Stimulated activated CD8-positive, alpha-beta memory T cell treated with anti-CD3 and anti-CD28 coated beads, Interleukin-4, amount 100 ng/mL, for 4 hours (primary cell): Measurements from ENCODE around the gene YWHAE.
"Not testable (repeated sequence)": the region's sequence is repeated elsewhere in the genome, so short reads cannot be mapped to it uniquely, and the experiment has no call there.

ENCODE experiments used
- DNase-seq, 2 donors: peaks; one replicate each; pipeline ENCODE4 v3.0.0-alpha.2; 2020; ENCODE audit warnings: low read depth in 2 of 2, low spot score in 1 of 2

YWHAE gene

GRCh38 chr17:1374431-1375177 lies 25.4 kb downstream of the YWHAE start:
- no peak for DNase-seq

- no peak for DNase-seq
Measured at GRCh38 chr17:1373707-1374237, 26.2 kb downstream of the YWHAE start.

DNA sequence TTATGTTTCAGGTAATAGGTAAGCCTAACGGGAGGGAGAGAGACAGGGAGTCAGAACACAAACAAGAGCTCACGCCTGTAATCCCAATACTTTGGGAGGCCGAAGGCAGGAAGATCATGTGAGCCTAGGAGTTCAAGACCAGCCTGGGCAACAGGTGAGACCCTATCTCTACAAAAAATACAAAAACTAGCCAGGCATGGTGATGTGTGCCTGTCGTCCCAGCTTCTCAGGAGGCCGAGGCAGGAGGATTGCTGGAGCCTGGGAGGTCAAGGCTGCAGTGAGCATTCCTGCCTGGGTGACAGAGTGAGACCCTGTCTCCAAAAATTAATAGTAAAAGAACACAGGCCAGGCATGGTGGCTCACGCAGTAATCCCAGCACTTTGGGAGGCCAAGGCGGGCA lies 27.4 kb downstream of the YWHAE start:
- DNase-seq = no peak

DNA sequence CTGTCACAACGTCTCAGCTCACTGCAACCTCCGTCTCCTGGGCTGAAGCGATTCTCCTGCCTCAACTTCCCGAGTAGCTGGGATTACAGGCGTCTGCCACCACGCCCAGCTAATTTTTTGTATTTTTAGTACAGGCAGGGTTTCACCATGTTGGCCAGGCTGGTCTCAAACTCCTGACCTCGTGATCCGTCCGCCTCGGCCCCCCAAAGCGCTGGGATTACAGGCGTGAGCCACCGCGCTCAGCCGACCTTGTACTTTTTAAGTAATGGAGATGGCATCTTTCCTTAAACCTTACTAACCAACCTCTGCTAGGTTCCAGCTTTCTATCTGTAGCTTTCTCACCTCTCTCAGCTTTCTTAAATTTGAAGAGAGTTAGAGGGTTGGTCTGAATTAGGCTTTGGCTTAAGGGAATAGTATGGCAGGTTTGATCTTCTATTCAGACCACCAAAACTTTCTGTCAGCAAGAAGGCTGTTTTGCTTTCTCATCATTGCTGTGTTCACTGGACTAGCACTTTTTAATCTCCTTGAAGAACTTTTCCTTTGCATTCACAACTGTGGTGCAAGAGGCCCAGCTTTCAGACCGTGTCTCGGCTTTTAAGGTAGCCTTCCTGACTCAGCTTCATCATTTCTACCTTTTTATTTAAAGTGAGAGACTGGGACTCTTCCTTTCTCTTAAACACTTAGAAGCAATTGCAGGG lies 28.0 kb downstream of the YWHAE start:
- no peak for DNase-seq

- DNase-seq = no peak
Measured at GRCh38 chr17:1368588-1368987, 31.4 kb downstream of the YWHAE start.

DNA sequence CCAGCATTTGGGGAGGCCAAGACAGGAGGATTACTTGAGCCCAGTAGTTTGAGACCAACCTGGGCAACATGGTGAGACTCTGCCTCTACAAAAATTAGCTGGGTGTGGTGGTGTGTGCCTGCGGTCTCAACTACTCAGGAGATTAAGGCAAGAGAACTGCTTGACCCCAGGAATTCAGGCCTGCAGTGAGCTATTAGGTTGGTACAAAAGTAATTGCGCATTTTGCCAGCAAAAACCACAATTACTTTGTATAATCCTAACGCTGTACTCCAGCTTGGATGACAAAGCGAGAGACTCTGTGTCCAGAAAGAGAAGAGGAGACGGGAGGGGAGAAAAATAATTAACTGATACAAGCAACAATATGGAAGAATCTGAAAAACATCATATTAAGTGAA lies 32.7 kb downstream of the YWHAE start:
- DNase-seq = no peak

GRCh38 chr17:1366234-1366633 lies 33.8 kb downstream of the YWHAE start:
- no peak for DNase-seq

GRCh38 chr17:1365445-1366039 lies 34.5 kb downstream of the YWHAE start:
- peak; percentile 18 to 30 for DNase-seq

GRCh38 chr17:1362964-1363363 lies 37.1 kb downstream of the YWHAE start:
- DNase-seq = no peak

- no peak for DNase-seq
Measured at GRCh38 chr17:1362065-1362848, 37.8 kb downstream of the YWHAE start.

GRCh38 chr17:1360975-1361374 lies 39.0 kb downstream of the YWHAE start:
- no peak for DNase-seq

DNA sequence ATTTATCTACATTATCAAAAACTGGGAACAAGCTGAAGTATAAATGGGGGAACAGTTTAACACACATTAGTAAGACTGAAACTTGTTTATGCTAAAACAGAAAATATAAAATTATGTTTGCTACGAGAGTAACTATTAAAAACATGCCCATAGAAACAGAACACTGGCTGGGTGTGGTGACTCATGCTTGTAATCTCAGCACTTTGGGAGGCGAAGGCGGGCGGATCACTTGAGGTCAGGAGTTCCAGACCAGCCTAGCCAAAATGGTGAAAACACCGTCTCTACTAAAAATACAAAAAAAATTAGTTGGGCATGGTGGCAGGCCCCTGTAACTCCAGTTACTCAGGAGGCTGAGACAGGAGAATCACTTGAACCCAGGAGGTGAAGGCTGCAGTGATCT lies 39.7 kb downstream of the YWHAE start:
- not testable (repeated sequence) for DNase-seq

DNA sequence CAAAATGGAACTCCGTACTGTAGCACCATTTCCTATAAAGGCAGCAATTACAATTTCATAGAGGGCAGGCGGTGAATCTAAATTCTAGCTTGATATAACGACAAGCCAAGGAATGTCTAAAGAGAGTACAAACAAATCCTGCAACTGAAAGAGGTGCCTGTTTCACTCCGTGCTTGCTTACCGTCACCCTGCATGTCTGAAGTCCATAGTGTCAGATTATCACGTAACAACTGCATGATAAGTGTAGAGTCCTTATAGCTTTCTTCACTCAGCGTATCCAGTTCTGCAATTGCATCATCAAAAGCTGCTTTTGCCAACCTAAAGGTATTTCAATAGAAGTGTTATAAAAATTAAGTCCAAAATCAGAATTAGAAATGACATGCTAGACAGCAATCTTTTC lies 46.0 kb downstream of the YWHAE start:
- DNase-seq = no peak

- DNase-seq = not testable (repeated sequence)
Measured at GRCh38 chr17:1352530-1352929, 47.5 kb downstream of the YWHAE start.

GRCh38 chr17:1351971-1352370 lies 48.1 kb downstream of the YWHAE start:
- no peak for DNase-seq

DNA sequence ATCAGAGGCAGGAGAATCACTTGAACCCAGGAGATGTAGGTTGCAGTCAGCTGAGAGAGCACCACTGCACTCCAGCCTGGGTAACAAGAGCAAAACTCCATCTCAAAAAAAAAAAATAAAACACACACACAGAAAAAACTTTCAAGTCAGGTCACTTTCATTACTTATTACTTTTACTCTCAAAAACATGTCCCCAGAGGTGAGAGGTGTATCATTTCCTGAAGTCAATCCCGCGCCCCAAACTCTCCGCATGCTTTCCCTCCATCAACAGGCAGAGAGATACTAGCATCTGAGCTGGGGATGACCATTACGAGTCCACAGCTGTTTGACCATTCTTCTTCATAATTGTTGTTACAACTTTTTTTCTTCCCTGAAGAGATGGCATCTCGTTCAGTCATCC lies 48.7 kb downstream of the YWHAE start:
- DNase-seq = no peak

- DNase-seq = no peak
Measured at GRCh38 chr17:1347589-1348323, 52.3 kb downstream of the YWHAE start.

GRCh38 chr17:1344521-1344920 lies 55.5 kb downstream of the YWHAE start:
- DNase-seq = no peak

GRCh38 chr17:1343554-1343953 lies 56.5 kb downstream of the YWHAE start:
- no peak for DNase-seq

- no peak for DNase-seq
Measured at GRCh38 chr17:1340371-1340770, 59.7 kb downstream of the YWHAE start.

GRCh38 chr17:1331708-1332107 lies 68.3 kb downstream of the YWHAE start:
- no peak for DNase-seq
